Testis (tissue), 2 donors: ENCODE data around the gene MTCL1.

Experiments used
- CTCF ChIP-seq, 3 experiments: fragments of 450-650 bp in 2 of 3; fragments of 200-600 bp in 1 of 3; sonication (generic) in 1 of 3; IDR thresholded peaks; one replicate each; pipeline ENCODE4 v1.5.1; 2016 to 2019; ENCODE audit warnings: antibody characterized with exemption in 3 of 3, mild to moderate bottlenecking in 2 of 3, moderate library complexity in 1 of 3
- POLR2A ChIP-seq: fragments of 450-650 bp; IDR thresholded peaks from one replicate; pipeline ENCODE4 v1.6.1; 2017; ENCODE audit warnings: antibody characterized with exemption, mild to moderate bottlenecking, moderate library complexity

- TF ChIP-seq POLR2A (no peak), CTCF (IDR thresholded peaks at IDR 0.05) (no peak)
Measured at GRCh38 chr18:8874872-8875271, 169.5 kb downstream of the MTCL1 start.
